K562 (cell line): Measurements from ENCODE around the gene DLST. TPM values are rescaled to one million over a fixed set of nuclear protein-coding genes. Genes with fewer than 3 reads are reported as not detected.
A peak's percentile ranks its signal among the peaks of the same experiment; 100 is the strongest.

ENCODE experiments used
- ATAC-seq: fragments of 200-7000 bp; cut with Tn5 transposase; 3 replicates; pipeline ENCODE4 v1.9.1; 2020; ENCODE audit warnings: moderate library complexity
- BruUV-seq: library from RNA; stranded (reverse); fragments of 400-500 nt; replicated peaks from 2 replicates; lab custom pipeline; 2021; lab: Mats Ljungman, UMichigan
- CTCF ChIA-PET: fragments of 300-600 bp; formaldehyde crosslinking; extraction: SDS; loops from one replicate; lab custom pipeline; 2021; ENCODE audit warnings: low intra/inter-chr PET ratio; lab: Yijun Ruan, JAX
- POLR2A ChIA-PET: fragments of 300-600, 350-650 bp; sonication (Branson Sonifier 250); formaldehyde crosslinking; extraction: SDS; loops from one replicate; lab custom pipeline; 2021; ENCODE audit warnings: antibody characterized with exemption, inconsistent platforms; lab: Yijun Ruan, JAX
- DNase-seq, 4 experiments: peaks; one replicate each; pipeline versions ENCODE4 v3.0.0 to v3.0.0-alpha.2; 2011 to 2018; ENCODE audit warnings: low spot score in 3 of 4, mixed read lengths in 3 of 4; ENCODE audit errors: extremely low read depth in 1 of 4
- FAIRE-seq: peaks from 2 replicates; lab custom pipeline; 2011; peaks lifted over from hg19 to GRCh38; lab: Jason Lieb, UNC
- H2AFZ ChIP-seq: 2 replicates; pipeline ENCODE4 v1.6.0; 2011; ENCODE audit warnings: low read depth, low read length, control low read depth, inconsistent platforms
- H3K27ac ChIP-seq: fragments of 200-600 bp; 3 replicates; pipeline ENCODE4 v1.8.0; 2011; ENCODE audit warnings: low read depth, mild to moderate bottlenecking, control low read depth, inconsistent platforms, low read length, moderate library complexity, mixed read lengths; ENCODE audit errors: extremely low read depth
- H3K27me3 ChIP-seq, 2 experiments: fragments of 300-600 bp in 1 of 2; 2 replicates in 1 of 2; 3 replicates in 1 of 2; pipeline versions ENCODE4 v1.6.0 to v1.8.0; 2011; ENCODE audit warnings: inconsistent platforms in 2 of 2, low read length in 2 of 2, mild to moderate bottlenecking in 1 of 2, mixed read lengths in 1 of 2, moderate library complexity in 1 of 2; ENCODE audit not compliant: control insufficient read depth in 2 of 2, insufficient read depth in 2 of 2
- H3K36me3 ChIP-seq: fragments of 300-600 bp; 3 replicates; pipeline ENCODE4 v1.8.0; 2011; ENCODE audit warnings: mild to moderate bottlenecking, low read length, inconsistent platforms; ENCODE audit not compliant: control insufficient read depth, insufficient read depth
- H3K4me1 ChIP-seq, 2 experiments: fragments of 200-600 bp in 1 of 2; replicated peaks in 1 of 2; 2 replicates in 1 of 2; 3 replicates in 1 of 2; pipeline versions ENCODE4 v1.5.1 to v1.8.0; 2011; ENCODE audit warnings: inconsistent platforms in 2 of 2, low read length in 2 of 2, mild to moderate bottlenecking in 1 of 2, mixed read lengths in 1 of 2, moderate library complexity in 1 of 2; ENCODE audit not compliant: control insufficient read depth in 2 of 2, insufficient read depth in 2 of 2
- H3K4me2 ChIP-seq: 2 replicates; pipeline ENCODE4 v1.6.1; 2011; ENCODE audit warnings: low read length, control low read depth, inconsistent platforms, mixed read lengths; ENCODE audit not compliant: insufficient read depth
- H3K4me3 ChIP-seq: fragments of 200-600 bp; sonication (generic), shearing (Covaris generic); 2 replicates; pipeline ENCODE4 v1.5.1; 2016; ENCODE audit warnings: control low read depth, inconsistent platforms
- H3K79me2 ChIP-seq: fragments of 200-600 bp; 3 replicates; pipeline ENCODE4 v1.8.0; 2011; ENCODE audit warnings: low read length, inconsistent platforms; ENCODE audit not compliant: control insufficient read depth, insufficient read depth
- H3K9ac ChIP-seq, 2 experiments: 2 replicates each; pipeline versions ENCODE4 v1.6.0 to v1.6.1; 2011; ENCODE audit warnings: low read depth in 2 of 2, low read length in 2 of 2, control low read depth in 1 of 2, inconsistent platforms in 1 of 2, mild to moderate bottlenecking in 1 of 2, mixed read lengths in 1 of 2; ENCODE audit not compliant: insufficient read depth in 1 of 2
- H3K9me1 ChIP-seq: one replicate; pipeline ENCODE4 v1.6.0; 2011; ENCODE audit warnings: inconsistent platforms, mild to moderate bottlenecking, low read length, moderate library complexity; ENCODE audit not compliant: control insufficient read depth, insufficient read depth
- H3K9me3 ChIP-seq: replicated peaks from 2 replicates; pipeline ENCODE4 v1.5.1; 2011; ENCODE audit warnings: low read depth, low read length, inconsistent platforms; ENCODE audit not compliant: control insufficient read depth, insufficient read depth
- H4K20me1 ChIP-seq: replicated peaks from 2 replicates; pipeline ENCODE4 v1.6.1; 2011; ENCODE audit warnings: low read length, inconsistent platforms, mixed read lengths; ENCODE audit not compliant: control insufficient read depth, insufficient read depth
- E2F6 ChIP-seq, 2 experiments: IDR thresholded peaks; 2 replicates each; pipeline ENCODE4 v1.6.1; 2011; ENCODE audit warnings: borderline replicate concordance in 1 of 2, control low read depth in 1 of 2, low read depth in 1 of 2, low read length in 1 of 2, mild to moderate bottlenecking in 1 of 2, mixed read lengths in 1 of 2, moderate library complexity in 1 of 2; ENCODE audit not compliant: insufficient read depth in 1 of 2, insufficient read length in 1 of 2, poor library complexity in 1 of 2, severe bottlenecking in 1 of 2; ENCODE audit errors: extremely low read depth in 1 of 2
- ID3 ChIP-seq, 2 experiments: fragments of 250-450 bp in 1 of 2; fragments of 450-650 bp in 1 of 2; sonication (Bioruptor Pico) in 1 of 2; IDR thresholded peaks; 2 replicates each; pipeline versions ENCODE4 v1.6.1 to v1.8.0; 2016 to 2021; ENCODE audit warnings: mild to moderate bottlenecking in 2 of 2, moderate library complexity in 2 of 2, missing compliant biosample characterization in 1 of 2, missing genetic modification characterization in 1 of 2
- IRF1 ChIP-seq: sonication (generic); formaldehyde crosslinking; IDR thresholded peaks from 2 replicates; pipeline ENCODE4 v1.8.0; 2022; ENCODE audit warnings: missing genetic modification reagents, mild to moderate bottlenecking, borderline replicate concordance
- KAT7 ChIP-seq: sonication (generic); formaldehyde crosslinking; IDR thresholded peaks from 2 replicates; pipeline ENCODE4 v1.8.0; 2022; ENCODE audit warnings: missing genetic modification reagents, mild to moderate bottlenecking, borderline replicate concordance
- MBD1 ChIP-seq: fragments of 250-450 bp; sonication (Bioruptor Pico); IDR thresholded peaks from 2 replicates; pipeline ENCODE4 v1.8.0; 2022; ENCODE audit warnings: inconsistent platforms
- MIER1 ChIP-seq: fragments of 450-650 bp; IDR thresholded peaks from 2 replicates; pipeline ENCODE4 v1.6.1; 2016; ENCODE audit warnings: antibody characterized with exemption, mild to moderate bottlenecking, low read depth
- MTA2 ChIP-seq: fragments of 450-650 bp; IDR thresholded peaks from 2 replicates; pipeline ENCODE4 v1.6.1; 2016; ENCODE audit warnings: low read depth
- NFE2 ChIP-seq: IDR thresholded peaks from 2 replicates; pipeline ENCODE4 v1.6.1; 2014; ENCODE audit warnings: antibody characterized with exemption, low read depth
- NFIX ChIP-seq: fragments of 250-450 bp; sonication (Bioruptor Pico); IDR thresholded peaks from 2 replicates; pipeline ENCODE4 v1.4.0; 2020; ENCODE audit warnings: low read depth, mild to moderate bottlenecking, moderate library complexity
- NR2C2 ChIP-seq, 2 experiments: fragments of 200-800 bp in 1 of 2; sonication (Bioruptor generic) in 1 of 2; sonication (generic) in 1 of 2; formaldehyde crosslinking in 1 of 2; IDR thresholded peaks; 2 replicates each; pipeline versions ENCODE4 v1.6.1 to v1.8.0; 2016 to 2022; ENCODE audit warnings: mild to moderate bottlenecking in 1 of 2, missing compliant biosample characterization in 1 of 2, missing genetic modification characterization in 1 of 2, missing genetic modification reagents in 1 of 2
- PYGO2 ChIP-seq: fragments of 450-650 bp; IDR thresholded peaks from 2 replicates; pipeline ENCODE4 v1.6.1; 2016; ENCODE audit warnings: mild to moderate bottlenecking, missing genetic modification characterization, moderate library complexity, missing compliant biosample characterization
- RBM22 ChIP-seq: fragments of 200-400 bp; formaldehyde crosslinking; IDR thresholded peaks from 2 replicates; pipeline ENCODE4 v1.6.1; 2018; ENCODE audit warnings: low read length, low read depth; ENCODE audit not compliant: poor library complexity, severe bottlenecking
- ZNF232 ChIP-seq: sonication (generic); formaldehyde crosslinking; IDR thresholded peaks from 2 replicates; pipeline ENCODE4 v1.8.0; 2022; ENCODE audit warnings: mild to moderate bottlenecking, missing genetic modification reagents
- WGBS: fragments of 100-300 bp; shearing (Covaris generic); methylation state at CpG from one replicate; pipeline ENCODE4 v1.1.6; 2016; ENCODE audit warnings: low coverage, mixed read lengths; ENCODE audit not compliant: insufficient coverage; ENCODE audit errors: missing lambda C conversion rate; 5-methylcytosine and 5-hydroxymethylcytosine counted together
- in situ Hi-C: fragments of 300-500 bp; cut with MboI; formaldehyde crosslinking; loops from 4 replicates; pipeline ENCODE4 v1.15.0; 2018; ENCODE audit warnings: inconsistent platforms, mixed read lengths
- intact Hi-C: fragments of 100-400 bp; cut with micrococcal nuclease; formaldehyde crosslinking; loops from 2 replicates; pipeline ENCODE4 v1.14.2; 2022
- polyA plus RNA-seq, 8 experiments: library from polyadenylated mRNA; depleted of rRNA in 4 of 8; stranded (reverse) in 5 of 8; unstranded in 3 of 8; fragments of >200 nt; fragmentation: Nextera tagmentation in 2 of 8; fragmentation: Illumina TruSeq in 1 of 8; extraction: Ambion mirVana in 2 of 8; extraction: Trizol in 1 of 8; gene quantifications; 2 replicates each; pipeline versions ENCODE4 v1.2.1 to v1.2.3, GENCODE V29; 2011 to 2014; ENCODE audit warnings: inconsistent platforms in 1 of 8, missing spikeins in 1 of 8
- total RNA-seq, 7 experiments: library from RNA; depleted of rRNA in 6 of 7; stranded (reverse); fragments of >200 nt in 6 of 7; fragmentation: Illumina TruSeq in 2 of 7; extraction: Trizol in 2 of 7; gene quantifications; 2 replicates each; pipeline versions ENCODE4 v1.2.1 to v1.2.3, GENCODE V29; 2011 to 2021; ENCODE audit warnings: low replicate concordance in 1 of 7

Gene DLST
- total and polyA plus RNA-seq, 9 of the 15 experiments (the other 6 are each of a cell fraction or from before 2014, with no cell fraction given), result 3.0 to 73.7 (median 45.4) TPM

GRCh38 chr14:74945261-74945851, 63.6 kb downstream of the DLST start:
- peak; percentile 66 to 83 (median 72) for DNase-seq
- TF ChIP-seq RBM22 (no peak), MIER1 (no peak), MBD1 (CRISPR knock-in tag) (no peak), PYGO2 (no peak), E2F6 (IDR thresholded peaks at IDR 0.05; ENCODE audit: borderline replicate concordance in 1 of 2, extremely low read depth in 1 of 2, insufficient read depth in 1 of 2, insufficient read length in 1 of 2, low read depth in 1 of 2, low read length in 1 of 2, poor library complexity in 1 of 2, severe bottlenecking in 1 of 2) (peak in 1 of 2 experiments; percentile 39), KAT7 (CRISPR knock-in tag) (no peak), NFE2 (no peak), ID3 (CRISPR knock-in tag; IDR thresholded peaks at IDR 0.05) (no peak), ID3 (tag; IDR thresholded peaks at IDR 0.05) (no peak), ZNF232 (CRISPR knock-in tag) (no peak), NR2C2 (CRISPR knock-in tag; IDR thresholded peaks at IDR 0.05) (no peak), NR2C2 (tag; IDR thresholded peaks at IDR 0.05) (peak; percentile 66), NFIX (no peak), IRF1 (no peak), MTA2 (no peak)

More at GRCh38 chr14:74945261-74945851, 63.6 kb downstream of the DLST start:
- Histone ChIP-seq H3K4me3 (no peak overlapping the region), H3K4me2 (peak overlapping the region; percentile 40; the same call in 1 of the 2 replicates), H2AFZ (peak overlapping the region; percentile 72), H3K9me1 (peaks cover 2% of the 10 kb centered on the region), H3K36me3 (no peaks in the 10 kb centered on the region), H3K27me3 (no peaks in the 10 kb centered on the region), H3K9me3 (no peaks in the 10 kb centered on the region), H3K9ac (0 out of 4 replicates have a peak overlapping the region, but pooled peaks of 1 of the 2 experiments have one; percentile 4), H4K20me1 (no peaks in the 10 kb centered on the region), H3K4me1 (peaks cover 16 to 47% of the 10 kb centered on the region in 2 experiments; a peak in 4 of 5 replicates), H3K27ac (peak overlapping the region; percentile 21; the same call in 2 of the 3 replicates), H3K79me2 (no peaks in the 10 kb centered on the region)
- no TSS peak for BruUV-seq
- peak; percentile 71 for FAIRE-seq
- ChIA-PET POLR2A (interaction anchor here (0.6 kb wide), 1 partner anchor 34 kb away, joined by 3 read pairs; no protein-coding TSS in a partner anchor), CTCF (interaction anchor here (3.7 kb wide), 1 partner anchor 143 kb away, joined by 21 read pairs; no protein-coding TSS in a partner anchor)
- ATAC-seq, result peak; percentile 70
- intact Hi-C loops (loop anchor here (1.0 to 10.0 kb wide), 3 partner anchors 57 to 359 kb away; partner anchors contain the start of gene EIF2B2), in situ Hi-C loops (no loop called here)
- 16% methylated on average over 15 of the region's 17 CpGs for WGBS
